BLaER1 treated with 17β-estradiol and CSF1 and Interleukin-3, amounts not matched to agents 10 nM and 100 nM (cell line): ENCODE measurements around the gene TBX22.
"Not testable (repeated sequence)": the region's sequence is repeated elsewhere in the genome, so short reads cannot be mapped to it uniquely, and the experiment has no call there.

ENCODE experiments used
- H3K27ac ChIP-seq, 11 experiments: shearing (Covaris generic); formaldehyde crosslinking; 2 replicates each; pipeline ENCODE4 v1.8.1; 2022
- H3K27me3 ChIP-seq, 11 experiments: shearing (Covaris generic); formaldehyde crosslinking; 2 replicates each; pipeline ENCODE4 v1.8.1; 2022
- H3K36me3 ChIP-seq, 11 experiments: shearing (Covaris generic); formaldehyde crosslinking; 2 replicates each; pipeline ENCODE4 v1.8.1; 2022
- H3K4me1 ChIP-seq, 10 experiments: shearing (Covaris generic); formaldehyde crosslinking; 2 replicates each; pipeline ENCODE4 v1.8.1; 2022
- H3K4me2 ChIP-seq, 11 experiments: shearing (Covaris generic); formaldehyde crosslinking; 2 replicates each; pipeline ENCODE4 v1.8.1; 2022
- H3K4me3 ChIP-seq, 10 experiments: shearing (Covaris generic); formaldehyde crosslinking; 2 replicates each; pipeline ENCODE4 v1.8.1; 2022
- H3K9ac ChIP-seq, 11 experiments: shearing (Covaris generic); formaldehyde crosslinking; 2 replicates each; pipeline ENCODE4 v1.8.1; 2022
- H3K9me3 ChIP-seq, 11 experiments: shearing (Covaris generic); formaldehyde crosslinking; replicated peaks in 1 of 11; 2 replicates each; pipeline ENCODE4 v1.8.1; 2022
- H4K20me1 ChIP-seq, 11 experiments: shearing (Covaris generic); formaldehyde crosslinking; 2 replicates each; pipeline ENCODE4 v1.8.1; 2022
- Cebpa-rat ChIP-seq, 11 experiments: shearing (Covaris generic); IDR thresholded peaks; 2 replicates each; pipeline ENCODE4 v1.8.1; 2022

Gene TBX22, protein sequence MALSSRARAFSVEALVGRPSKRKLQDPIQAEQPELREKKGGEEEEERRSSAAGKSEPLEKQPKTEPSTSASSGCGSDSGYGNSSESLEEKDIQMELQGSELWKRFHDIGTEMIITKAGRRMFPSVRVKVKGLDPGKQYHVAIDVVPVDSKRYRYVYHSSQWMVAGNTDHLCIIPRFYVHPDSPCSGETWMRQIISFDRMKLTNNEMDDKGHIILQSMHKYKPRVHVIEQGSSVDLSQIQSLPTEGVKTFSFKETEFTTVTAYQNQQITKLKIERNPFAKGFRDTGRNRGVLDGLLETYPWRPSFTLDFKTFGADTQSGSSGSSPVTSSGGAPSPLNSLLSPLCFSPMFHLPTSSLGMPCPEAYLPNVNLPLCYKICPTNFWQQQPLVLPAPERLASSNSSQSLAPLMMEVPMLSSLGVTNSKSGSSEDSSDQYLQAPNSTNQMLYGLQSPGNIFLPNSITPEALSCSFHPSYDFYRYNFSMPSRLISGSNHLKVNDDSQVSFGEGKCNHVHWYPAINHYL

DNA sequence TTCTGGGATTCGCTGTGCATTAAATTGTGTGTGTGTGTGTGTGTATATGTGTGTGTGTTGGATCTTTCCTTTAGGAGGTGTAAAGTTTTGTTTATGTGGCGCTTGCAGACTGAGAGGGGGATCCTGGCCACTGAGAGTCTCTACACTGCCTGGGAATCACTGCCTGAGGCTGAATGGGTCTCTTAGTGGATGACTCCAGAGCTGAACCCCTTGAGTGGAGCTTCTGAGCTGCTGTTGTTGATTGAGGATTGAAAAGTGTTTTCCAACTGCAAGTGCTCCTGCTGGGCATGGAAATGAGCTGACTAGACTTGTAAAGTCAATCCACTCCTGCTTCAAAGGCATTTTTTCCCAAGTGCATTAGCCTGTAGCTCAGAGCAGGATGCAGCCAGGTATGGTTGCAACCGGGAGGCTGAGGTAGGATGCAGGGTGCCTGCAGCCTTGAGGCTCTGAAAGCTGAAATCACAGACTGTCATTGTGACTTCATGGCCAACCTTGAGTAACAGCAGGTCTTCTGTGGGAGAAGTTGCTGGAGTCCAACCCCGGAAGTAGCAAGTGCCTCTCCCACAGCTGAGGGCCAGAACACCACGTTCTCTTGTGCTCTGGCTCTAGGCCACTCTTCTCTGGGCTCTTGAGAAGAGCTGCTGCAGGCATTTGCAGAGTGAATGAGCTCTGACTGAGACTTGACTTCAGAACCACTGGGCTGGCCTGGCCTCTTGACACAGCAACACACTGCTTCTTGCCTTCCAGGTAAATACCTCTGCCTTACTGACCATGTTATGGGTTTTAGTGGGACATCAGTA lies at the start of gene TBX22:
Gene TBX22, plus strand, starts transcription at position 613 of the 800 bp plus-strand sequence. CDS start 7,517 bp downstream, outside the sequence.
- Histone ChIP-seq H3K9me3 (peaks cover 0 to 8% (median 0%) of the 10 kb centered on the region in 11 experiments; a peak in 1 of 22 replicates), H4K20me1 (peaks cover 0 to 11% (median 0%) of the 10 kb centered on the region in 11 experiments; a peak in 5 of 22 replicates), H3K27me3 (peaks cover 89 to 100% (median 99%) of the 10 kb centered on the region in 11 experiments), H3K4me1 (peaks cover 0 to 30% (median 10%) of the 10 kb centered on the region in 10 experiments; a peak in 12 of 20 replicates), H3K4me3 (no peak within 1 kb of the TSS), H3K4me2 (peak within 1 kb of the TSS in 3 of 11 experiments; percentile 64 to 68 (median 67); a peak in 5 of 22 replicates), H3K36me3 (no peaks in the 10 kb centered on the region), H3K9ac (no peak within 1 kb of the TSS), H3K27ac (no peak within 1 kb of the TSS)
- TF ChIP-seq Cebpa-rat (IDR thresholded peaks at IDR 0.05), result no peak

DNA sequence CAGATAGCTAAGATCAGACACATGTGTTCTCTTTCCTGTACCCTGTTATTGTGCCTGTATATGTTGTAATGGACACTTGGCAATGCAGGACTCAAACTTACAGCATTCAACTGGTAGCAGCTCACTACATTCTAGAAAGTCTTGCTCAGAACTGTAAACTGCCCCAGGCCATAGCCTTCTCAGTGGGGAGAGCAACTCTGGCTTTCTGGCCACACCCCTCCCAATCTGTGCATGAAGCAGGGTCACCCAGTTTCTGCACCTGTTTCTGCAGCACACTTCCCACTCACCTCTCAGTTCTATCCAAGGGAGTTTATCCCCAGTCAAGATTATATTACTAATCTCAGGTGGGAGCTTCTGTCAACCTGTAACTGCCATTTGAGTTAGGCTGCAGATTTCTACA lies 38.9 kb upstream of the TBX22 start:
- peaks cover 7 to 30% (median 20%) of the 10 kb centered on the region in 11 experiments; a peak in 18 of 22 replicates for H3K9me3 ChIP-seq
- TF ChIP-seq Cebpa-rat (IDR thresholded peaks at IDR 0.05), result no peak
- peaks cover 3 to 71% (median 33%) of the 10 kb centered on the region in 11 experiments; a peak in 18 of 22 replicates for H3K27me3 ChIP-seq
- no peak overlapping the region for H3K9ac ChIP-seq
- H4K20me1 ChIP-seq, result no peaks in the 10 kb centered on the region
- no peaks in the 10 kb centered on the region for H3K36me3 ChIP-seq
- H3K4me2 ChIP-seq, result no peak overlapping the region
- no peaks in the 10 kb centered on the region for H3K4me1 ChIP-seq
- H3K4me3 ChIP-seq, result no peak overlapping the region
- H3K27ac ChIP-seq, result no peak overlapping the region

DNA sequence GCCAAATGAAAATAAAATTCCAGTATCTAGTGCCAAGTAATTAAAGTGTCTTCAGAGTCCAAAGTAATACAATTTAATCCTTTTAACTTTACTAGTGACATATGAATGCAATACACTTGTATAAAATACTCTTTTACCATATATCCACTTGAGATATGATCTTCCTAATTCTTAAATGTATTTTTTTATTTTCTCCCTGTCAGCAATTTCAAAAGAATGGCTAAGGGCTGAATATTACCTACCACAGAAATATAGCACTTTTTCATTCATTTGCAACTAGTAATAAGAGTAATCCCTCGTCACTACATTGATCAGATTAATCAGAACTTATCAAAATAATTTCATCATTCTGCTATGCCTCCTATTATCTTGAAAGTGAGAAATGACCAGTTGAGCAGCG lies 10.1 kb upstream of the TBX22 start:
- TF ChIP-seq Cebpa-rat (IDR thresholded peaks at IDR 0.05), result no peak
- H3K4me3 ChIP-seq, result no peak overlapping the region
- H3K4me1 ChIP-seq, result no peaks in the 10 kb centered on the region
- no peaks in the 10 kb centered on the region for H3K9me3 ChIP-seq
- H3K36me3 ChIP-seq, result no peaks in the 10 kb centered on the region
- H3K4me2 ChIP-seq, result no peak overlapping the region
- no peaks in the 10 kb centered on the region for H4K20me1 ChIP-seq
- no peak overlapping the region for H3K9ac ChIP-seq
- H3K27ac ChIP-seq, result no peak overlapping the region
- H3K27me3 ChIP-seq, result peaks cover 28 to 65% (median 47%) of the 10 kb centered on the region in 11 experiments

DNA sequence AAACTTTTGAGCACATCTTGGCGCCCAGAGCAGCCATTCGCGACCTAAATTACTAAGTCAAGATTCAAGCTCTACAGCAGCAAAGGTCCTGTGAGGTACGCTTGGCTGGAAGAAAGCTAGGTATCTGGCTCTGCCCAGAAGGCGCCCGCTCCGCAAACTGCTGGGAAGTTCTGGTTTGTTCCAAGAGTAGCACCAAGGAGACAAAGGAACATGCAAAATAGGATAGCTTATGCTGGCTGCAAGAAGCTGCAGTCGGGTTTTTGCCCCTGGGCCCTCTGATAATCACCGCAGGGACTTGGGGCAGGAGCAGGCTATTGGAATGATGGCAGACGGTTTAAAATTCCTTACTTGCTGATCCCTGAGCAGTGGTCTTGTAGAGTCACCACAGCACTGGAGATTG lies 3.0 kb upstream of the TBX22 start:
- no peak for TF ChIP-seq Cebpa-rat (IDR thresholded peaks at IDR 0.05)
- Histone ChIP-seq H3K9me3 (peaks cover 0 to 8% (median 0%) of the 10 kb centered on the region in 11 experiments; a peak in 1 of 22 replicates), H3K27me3 (peaks cover 80 to 97% (median 89%) of the 10 kb centered on the region in 11 experiments), H4K20me1 (peaks cover 0 to 11% (median 0%) of the 10 kb centered on the region in 11 experiments; a peak in 5 of 22 replicates), H3K36me3 (no peaks in the 10 kb centered on the region), H3K4me2 (no peak overlapping the region), H3K27ac (no peak overlapping the region), H3K9ac (no peak overlapping the region), H3K4me3 (no peak overlapping the region), H3K4me1 (peaks cover 0 to 30% (median 10%) of the 10 kb centered on the region in 10 experiments; a peak in 12 of 20 replicates)

DNA sequence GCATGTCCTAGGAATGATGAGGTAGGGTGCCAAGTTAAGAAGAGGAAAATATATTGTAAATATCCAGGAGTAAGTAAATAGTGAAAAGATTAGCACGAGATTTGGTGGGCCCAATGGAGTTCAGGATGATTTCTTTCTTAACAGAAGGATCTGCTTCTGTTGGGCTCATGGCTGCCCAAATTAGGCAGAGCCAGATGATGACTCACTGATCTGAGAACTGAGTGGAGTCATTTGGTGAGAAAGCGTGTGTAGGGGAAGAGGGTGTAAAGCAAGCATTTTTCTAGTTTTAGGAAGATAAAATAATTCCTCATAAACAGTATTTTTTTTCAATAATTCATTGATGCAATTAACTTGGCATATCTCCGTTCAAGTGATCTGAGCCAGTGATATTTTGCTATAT lies 1.6 kb downstream of the TBX22 start:
- Histone ChIP-seq H3K9ac (no peak overlapping the region), H3K9me3 (peaks cover 0 to 8% (median 0%) of the 10 kb centered on the region in 11 experiments; a peak in 1 of 22 replicates), H3K4me3 (no peak overlapping the region), H3K4me2 (no peak overlapping the region), H3K36me3 (no peaks in the 10 kb centered on the region), H3K4me1 (peaks cover 0 to 30% (median 10%) of the 10 kb centered on the region in 10 experiments; a peak in 12 of 20 replicates), H4K20me1 (peaks cover 0 to 11% (median 0%) of the 10 kb centered on the region in 11 experiments; a peak in 6 of 22 replicates), H3K27ac (no peak overlapping the region), H3K27me3 (peaks cover 85 to 100% (median 99%) of the 10 kb centered on the region in 11 experiments)
- no peak for TF ChIP-seq Cebpa-rat (IDR thresholded peaks at IDR 0.05)

DNA sequence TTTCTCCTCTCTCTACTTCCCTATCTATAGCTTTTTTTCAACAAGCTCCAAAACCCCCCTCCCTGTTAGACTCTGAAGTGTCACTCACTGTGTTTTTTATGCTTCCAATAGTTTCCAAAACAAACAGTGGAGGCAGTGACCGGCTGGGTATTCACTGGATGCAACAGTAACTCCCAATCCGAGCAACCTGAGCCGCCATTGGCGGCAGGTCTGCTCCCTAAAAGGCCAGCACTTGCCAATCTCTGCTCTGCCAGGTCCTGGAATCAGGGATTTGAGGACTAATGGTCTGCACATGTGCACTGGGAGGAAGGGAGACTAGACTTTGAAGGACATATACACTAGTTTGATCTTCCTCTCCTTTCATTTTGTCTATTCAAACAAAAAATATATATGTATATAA lies 7.1 kb downstream of the TBX22 start:
- no peaks in the 10 kb centered on the region for H3K4me1 ChIP-seq

DNA sequence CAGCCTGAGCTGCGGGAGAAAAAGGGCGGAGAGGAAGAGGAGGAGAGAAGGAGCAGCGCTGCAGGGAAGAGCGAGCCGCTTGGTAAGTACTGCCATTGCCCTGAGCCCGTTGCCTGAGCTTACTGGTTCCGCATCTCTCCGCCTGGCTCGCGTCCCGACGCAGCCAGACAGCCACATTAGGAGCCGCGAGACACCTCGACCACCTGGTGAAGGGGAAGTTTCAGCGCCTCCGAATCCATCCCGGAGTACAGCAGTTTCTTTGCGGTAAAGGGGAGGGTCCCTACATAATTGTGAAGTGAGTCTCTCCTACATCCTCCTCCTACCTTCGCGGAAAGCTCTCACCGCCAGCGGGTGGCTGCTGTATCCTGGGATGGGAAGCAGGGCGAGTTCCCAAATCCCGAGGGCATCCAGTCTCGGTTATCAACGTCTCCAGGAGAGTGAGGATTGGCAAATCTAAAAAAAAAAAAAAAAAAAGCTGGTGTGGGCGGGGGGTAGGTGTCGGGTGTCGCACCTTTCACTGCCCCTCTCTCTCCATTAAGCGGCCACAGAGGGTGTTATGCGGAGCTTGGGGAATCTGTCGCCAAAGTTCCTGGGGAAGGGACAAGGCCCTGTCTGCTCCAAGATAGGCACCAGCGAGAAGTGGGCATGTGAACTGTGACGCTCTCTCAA lies 7.9 kb downstream of the TBX22 start:
- peaks cover 0 to 6% (median 0%) of the 10 kb centered on the region in 11 experiments; a peak in 2 of 22 replicates for H4K20me1 ChIP-seq
- H3K27me3 ChIP-seq, result peaks cover 82 to 100% (median 99%) of the 10 kb centered on the region in 11 experiments
- no peak overlapping the region for H3K4me2 ChIP-seq
- H3K4me1 ChIP-seq, result no peaks in the 10 kb centered on the region
- TF ChIP-seq Cebpa-rat (IDR thresholded peaks at IDR 0.05), result no peak
- H3K4me3 ChIP-seq, result no peak overlapping the region
- H3K36me3 ChIP-seq, result no peaks in the 10 kb centered on the region
- no peak overlapping the region for H3K27ac ChIP-seq
- peaks cover 0 to 6% (median 0%) of the 10 kb centered on the region in 11 experiments; a peak in 3 of 22 replicates for H3K9me3 ChIP-seq
- H3K9ac ChIP-seq, result no peak overlapping the region

More for the DNA sequence above, 7.1 kb downstream of the TBX22 start:
- H3K4me2 ChIP-seq, result no peak overlapping the region
- no peaks in the 10 kb centered on the region for H3K36me3 ChIP-seq
- no peak for TF ChIP-seq Cebpa-rat (IDR thresholded peaks at IDR 0.05)
- no peak overlapping the region for H3K9ac ChIP-seq
- H4K20me1 ChIP-seq, result peaks cover 0 to 6% (median 0%) of the 10 kb centered on the region in 11 experiments; a peak in 2 of 22 replicates
- no peak overlapping the region for H3K4me3 ChIP-seq
- no peak overlapping the region for H3K27ac ChIP-seq
- peaks cover 83 to 100% (median 99%) of the 10 kb centered on the region in 11 experiments for H3K27me3 ChIP-seq
- peaks cover 0 to 6% (median 0%) of the 10 kb centered on the region in 11 experiments; a peak in 3 of 22 replicates for H3K9me3 ChIP-seq

DNA sequence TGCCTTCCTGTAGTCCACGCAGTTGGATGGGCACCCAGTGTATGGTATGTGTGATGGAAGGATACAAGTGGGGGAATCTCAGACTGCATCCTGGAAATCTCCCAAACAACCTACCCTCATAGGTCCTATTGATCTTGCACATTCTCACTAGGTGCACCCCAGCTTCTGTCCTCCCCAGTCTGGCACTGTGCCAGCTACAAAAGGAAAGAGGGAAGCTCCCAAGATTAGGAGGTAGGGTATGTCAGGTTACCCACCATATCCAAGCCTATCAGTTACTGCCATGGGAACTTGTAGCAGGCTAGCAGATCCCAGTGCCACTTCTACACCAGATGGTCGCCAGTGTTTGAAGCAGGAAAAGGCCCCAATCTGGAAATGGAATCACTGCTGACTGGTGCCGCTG lies 11.6 kb downstream of the TBX22 start:
- H3K27me3 ChIP-seq, result peaks cover 63 to 99% (median 88%) of the 10 kb centered on the region in 11 experiments; a peak in 21 of 22 replicates
- no peaks in the 10 kb centered on the region for H3K36me3 ChIP-seq
- no peaks in the 10 kb centered on the region for H3K4me1 ChIP-seq
- H3K27ac ChIP-seq, result no peak overlapping the region
- no peak overlapping the region for H3K4me3 ChIP-seq
- no peak for TF ChIP-seq Cebpa-rat (IDR thresholded peaks at IDR 0.05)
- peaks cover 0 to 6% (median 0%) of the 10 kb centered on the region in 11 experiments; a peak in 2 of 22 replicates for H4K20me1 ChIP-seq
- peaks cover 0 to 6% (median 0%) of the 10 kb centered on the region in 11 experiments; a peak in 4 of 22 replicates for H3K9me3 ChIP-seq
- H3K9ac ChIP-seq, result no peak overlapping the region
- H3K4me2 ChIP-seq, result no peak overlapping the region

DNA sequence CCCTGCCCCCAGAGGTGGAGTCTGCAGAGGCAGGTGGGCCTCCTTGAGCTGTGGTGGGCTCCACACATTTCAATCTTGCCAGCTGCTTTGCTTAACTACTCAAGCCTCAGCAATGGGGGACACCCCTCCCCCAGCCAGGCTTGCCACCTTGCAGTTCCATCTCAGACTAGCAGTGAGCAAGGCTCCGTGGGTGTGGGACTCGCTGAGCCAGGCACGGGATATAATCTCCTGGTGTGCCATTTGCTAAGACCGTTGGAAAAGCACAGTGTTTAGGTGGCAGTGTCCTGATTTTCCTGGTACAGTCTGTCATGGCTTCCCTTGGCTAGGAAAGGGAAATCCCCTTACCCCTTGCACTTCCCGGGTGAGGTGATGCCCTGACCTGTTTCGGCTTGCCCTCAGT lies 51.6 kb downstream of the TBX22 start:
- H3K4me2 ChIP-seq, H3K36me3 ChIP-seq, H4K20me1 ChIP-seq, H3K9ac ChIP-seq, H3K4me1 ChIP-seq, H3K4me3 ChIP-seq, H3K27ac ChIP-seq: not testable (repeated sequence)
- Histone ChIP-seq H3K9me3 (peaks cover 46 to 58% (median 51%) of the 10 kb centered on the region in 11 experiments), H3K27me3 (peaks cover 0 to 34% (median 12%) of the 10 kb centered on the region in 11 experiments; a peak in 15 of 22 replicates)

DNA sequence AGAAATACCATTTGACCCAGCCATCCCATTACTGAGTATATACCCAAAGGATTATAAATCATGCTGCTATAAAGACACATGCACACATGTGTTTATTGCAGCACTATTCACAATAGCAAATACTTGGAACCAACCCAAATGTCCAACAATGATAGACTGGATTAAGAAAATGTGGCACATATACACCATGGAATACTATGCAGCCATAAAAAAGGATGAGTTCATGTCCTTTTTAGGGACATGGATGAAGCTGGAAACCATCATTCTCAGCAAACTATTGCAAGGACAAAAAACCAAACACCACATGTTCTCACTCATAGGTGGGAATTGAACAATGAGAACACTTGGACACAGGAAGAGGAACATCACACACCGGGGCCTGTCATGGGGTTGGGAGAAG lies 61.1 kb downstream of the TBX22 start:
- H3K27ac ChIP-seq, H3K4me1 ChIP-seq, H3K4me3 ChIP-seq, H3K4me2 ChIP-seq, H3K36me3 ChIP-seq, H3K9ac ChIP-seq, H4K20me1 ChIP-seq: not testable (repeated sequence)
- Histone ChIP-seq H3K27me3 (peaks cover 8 to 76% (median 62%) of the 10 kb centered on the region in 11 experiments; a peak in 19 of 22 replicates), H3K9me3 (peaks cover 26 to 48% (median 34%) of the 10 kb centered on the region in 11 experiments)
